ENCODE measurements around the gene FUT2. TPM values are rescaled to one million over a fixed set of nuclear protein-coding genes. Genes with fewer than 3 reads are reported as not detected.

Gene FUT2
- total RNA-seq, 1 donor from 2014 or later: 9.0 TPM

DNA sequence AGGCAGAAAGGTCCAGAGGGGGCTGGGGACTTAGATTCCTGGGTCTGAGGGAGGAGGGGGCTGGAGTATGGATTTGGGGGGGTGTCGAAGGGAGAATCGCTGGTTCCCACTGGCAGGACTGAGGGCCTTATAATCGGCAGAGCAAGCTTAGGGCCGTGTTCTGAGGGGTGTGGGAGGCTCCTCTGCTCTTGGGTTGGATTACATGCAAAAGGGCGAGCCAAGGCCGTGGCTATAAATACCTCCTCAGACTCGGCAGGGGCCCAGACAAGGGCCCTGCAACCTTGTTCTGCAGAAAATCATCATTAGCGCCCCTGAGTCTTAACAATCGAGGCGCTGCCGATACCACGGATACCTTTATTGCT is 24.5 kb downstream of the FUT2 start:
- peaks cover 4% of the 10 kb centered on the region for H3K36me3 Mint-ChIP-seq
- peaks cover 25% of the 10 kb centered on the region for H3K4me1 Mint-ChIP-seq (ENCODE audit: unreplicated experiment)
- H3K9me3 Mint-ChIP-seq: peaks cover 3% of the 10 kb centered on the region
- H3K27ac Mint-ChIP-seq: peak overlapping the region; percentile 98
- H3K4me3 Mint-ChIP-seq: peak overlapping the region; percentile 99
- H3K27me3 Mint-ChIP-seq: no peaks in the 10 kb centered on the region
- TF ChIP-seq, protein P1, sequence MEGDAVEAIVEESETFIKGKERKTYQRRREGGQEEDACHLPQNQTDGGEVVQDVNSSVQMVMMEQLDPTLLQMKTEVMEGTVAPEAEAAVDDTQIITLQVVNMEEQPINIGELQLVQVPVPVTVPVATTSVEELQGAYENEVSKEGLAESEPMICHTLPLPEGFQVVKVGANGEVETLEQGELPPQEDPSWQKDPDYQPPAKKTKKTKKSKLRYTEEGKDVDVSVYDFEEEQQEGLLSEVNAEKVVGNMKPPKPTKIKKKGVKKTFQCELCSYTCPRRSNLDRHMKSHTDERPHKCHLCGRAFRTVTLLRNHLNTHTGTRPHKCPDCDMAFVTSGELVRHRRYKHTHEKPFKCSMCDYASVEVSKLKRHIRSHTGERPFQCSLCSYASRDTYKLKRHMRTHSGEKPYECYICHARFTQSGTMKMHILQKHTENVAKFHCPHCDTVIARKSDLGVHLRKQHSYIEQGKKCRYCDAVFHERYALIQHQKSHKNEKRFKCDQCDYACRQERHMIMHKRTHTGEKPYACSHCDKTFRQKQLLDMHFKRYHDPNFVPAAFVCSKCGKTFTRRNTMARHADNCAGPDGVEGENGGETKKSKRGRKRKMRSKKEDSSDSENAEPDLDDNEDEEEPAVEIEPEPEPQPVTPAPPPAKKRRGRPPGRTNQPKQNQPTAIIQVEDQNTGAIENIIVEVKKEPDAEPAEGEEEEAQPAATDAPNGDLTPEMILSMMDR (conservative IDR thresholded peaks at IDR 0.05): no peak
- no peak for DNase-seq (ENCODE audit: extremely low spot score, unreplicated experiment)

DNA sequence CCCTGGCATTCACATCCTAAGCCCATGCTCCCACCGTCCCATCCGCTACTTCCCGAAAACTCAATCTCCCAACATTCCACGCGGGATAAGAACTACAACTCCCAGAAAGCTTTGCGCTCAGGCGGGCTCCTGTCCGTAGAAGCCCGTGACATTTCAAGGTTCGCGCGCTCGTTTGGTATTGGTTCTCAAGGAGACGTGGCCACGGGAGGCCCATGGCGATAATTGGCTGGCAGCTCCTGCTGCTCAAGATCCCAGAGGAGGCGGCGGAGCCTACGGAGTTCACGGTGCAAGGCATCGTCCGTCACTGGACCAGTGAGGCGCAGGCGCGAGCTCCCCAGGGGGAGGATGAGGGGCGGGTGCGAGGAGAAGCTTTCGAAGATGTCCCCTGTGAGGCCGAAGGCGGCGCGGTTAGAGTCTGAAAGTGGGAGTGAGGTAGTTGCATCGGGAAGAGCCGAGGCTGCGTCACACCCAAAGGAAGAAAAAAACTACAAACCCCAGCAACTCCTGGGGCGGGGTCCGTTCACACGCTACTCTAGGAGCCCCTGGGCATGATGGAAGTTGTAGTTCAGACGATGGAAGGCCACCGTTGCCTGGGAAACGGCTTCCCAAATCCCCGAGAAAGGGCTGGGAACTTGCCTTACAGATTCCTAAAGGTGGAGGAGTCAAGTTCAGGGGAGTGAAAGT is 25.0 kb downstream of the FUT2 start:
- Mint-ChIP-seq H3K4me3 (peak overlapping the region; percentile 99), H3K27me3 (no peaks in the 10 kb centered on the region), H3K9me3 (peaks cover 3% of the 10 kb centered on the region), H3K36me3 (peaks cover 6% of the 10 kb centered on the region), H3K4me1 (ENCODE audit: unreplicated experiment) (peaks cover 29% of the 10 kb centered on the region), H3K27ac (peak overlapping the region; percentile 98)
- TF ChIP-seq, protein P1 (conservative IDR thresholded peaks at IDR 0.05): no peak
- DNase-seq (ENCODE audit: extremely low spot score, unreplicated experiment): peak; percentile 95

DNA sequence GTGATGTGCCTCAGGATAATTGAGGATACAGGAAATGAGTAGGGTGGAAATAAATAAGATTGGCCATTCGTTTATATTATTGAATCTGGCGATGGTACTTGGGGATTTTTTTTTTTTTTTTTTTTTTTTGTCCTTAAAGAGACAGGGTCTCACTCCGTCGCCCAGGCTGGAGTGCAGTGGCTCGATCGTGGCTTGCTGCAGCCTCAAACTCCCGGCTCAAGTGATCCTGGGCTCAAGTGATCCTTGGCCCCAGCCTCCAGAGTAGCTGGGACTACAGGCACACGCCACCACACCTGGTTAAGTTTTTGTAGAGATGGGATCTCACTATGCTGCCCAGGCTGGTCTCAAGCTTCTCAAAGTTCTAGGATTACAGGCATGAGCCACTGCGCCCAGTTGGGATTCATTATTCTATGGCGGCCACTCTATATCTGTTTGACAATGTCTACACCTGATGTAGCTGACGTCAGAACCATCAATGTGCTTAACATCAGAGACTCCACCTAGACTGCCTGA is 26.5 kb downstream of the FUT2 start:
- peaks cover 24% of the 10 kb centered on the region for H3K4me1 Mint-ChIP-seq (ENCODE audit: unreplicated experiment)
- peak overlapping the region; percentile 31 for H3K27ac Mint-ChIP-seq
- peak overlapping the region; percentile 41 for H3K4me3 Mint-ChIP-seq
- H3K9me3 Mint-ChIP-seq: peaks cover 3% of the 10 kb centered on the region
- no peak for DNase-seq (ENCODE audit: extremely low spot score, unreplicated experiment)
- H3K36me3 Mint-ChIP-seq: peaks cover 9% of the 10 kb centered on the region
- no peaks in the 10 kb centered on the region for H3K27me3 Mint-ChIP-seq
- TF ChIP-seq, protein P1 (conservative IDR thresholded peaks at IDR 0.05): no peak

DNA sequence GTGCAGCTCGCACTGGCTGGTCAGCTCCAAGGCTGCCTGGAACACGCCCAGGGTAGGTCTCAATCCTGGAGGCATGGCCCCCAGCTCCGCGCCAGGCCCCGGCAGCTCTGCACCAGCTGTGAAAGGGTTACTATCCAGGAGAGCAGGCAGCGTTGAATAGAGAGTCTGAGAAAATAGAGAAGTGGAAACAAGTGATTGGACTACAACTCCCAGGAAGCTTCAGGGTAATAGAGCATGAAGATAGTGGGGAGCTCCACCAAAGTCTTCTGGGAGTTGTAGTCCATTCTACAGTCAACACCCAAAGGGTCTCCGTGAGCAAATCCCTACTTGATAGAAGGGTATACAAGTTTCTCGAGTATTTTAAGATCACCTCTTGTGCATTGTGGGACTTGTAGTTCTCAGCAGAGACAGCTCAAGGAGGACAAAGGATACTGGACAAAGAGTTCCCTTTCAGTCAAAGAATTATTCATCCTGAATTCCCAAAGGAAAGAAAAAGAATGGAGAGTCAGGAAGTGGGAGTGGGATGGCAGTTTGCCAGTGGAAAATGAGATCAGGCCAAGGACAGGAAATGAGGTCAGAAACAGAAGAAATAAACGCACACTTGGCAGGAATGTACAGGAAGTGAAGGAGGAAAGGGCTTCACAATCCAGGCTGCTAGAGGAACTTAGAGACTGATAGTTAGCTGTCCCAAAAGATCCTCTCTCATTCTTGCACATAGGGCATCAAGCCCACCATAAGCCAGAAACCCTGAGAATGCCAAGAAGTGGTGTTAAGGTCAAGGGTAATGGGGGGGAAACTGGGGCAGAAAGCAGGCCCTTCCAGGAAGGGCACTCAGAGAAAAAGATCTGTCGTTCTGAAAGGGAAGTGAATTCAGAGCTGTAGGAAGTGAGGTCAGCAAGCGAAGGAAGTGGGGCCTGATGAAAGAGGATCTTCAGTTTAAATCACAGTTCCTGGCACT is 29.3 kb downstream of the FUT2 start:
- TF ChIP-seq, protein P1 (conservative IDR thresholded peaks at IDR 0.05): no peak
- Mint-ChIP-seq H3K27ac (peak overlapping the region; percentile 55), H3K27me3 (no peaks in the 10 kb centered on the region), H3K9me3 (peaks cover 3% of the 10 kb centered on the region), H3K4me1 (ENCODE audit: unreplicated experiment) (peaks cover 18% of the 10 kb centered on the region), H3K36me3 (peaks cover 9% of the 10 kb centered on the region), H3K4me3 (peak overlapping the region; percentile 69)
- DNase-seq (ENCODE audit: extremely low spot score, unreplicated experiment): no peak

DNA sequence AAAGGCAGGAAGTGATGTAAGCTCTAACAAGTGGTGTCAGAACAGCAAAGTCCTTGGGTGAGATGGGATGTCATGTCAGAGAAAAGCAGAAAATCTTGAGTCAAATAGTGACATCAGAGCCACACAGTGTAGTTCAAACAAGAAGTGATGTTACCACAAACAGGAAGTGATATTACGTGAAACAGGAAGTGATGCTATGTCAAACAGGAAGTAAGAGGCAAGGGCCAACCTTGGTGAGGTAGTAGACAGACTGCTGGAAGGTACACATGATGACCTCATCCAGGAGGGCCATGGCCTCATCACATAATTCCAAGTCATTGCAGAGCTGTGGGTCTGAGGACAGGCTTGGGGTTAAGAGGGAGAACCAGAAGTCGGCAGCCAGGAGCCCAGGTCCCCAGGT is 30.8 kb downstream of the FUT2 start:
- H3K9me3 Mint-ChIP-seq: peaks cover 3% of the 10 kb centered on the region
- H3K4me3 Mint-ChIP-seq: no peak overlapping the region
- peaks cover 13% of the 10 kb centered on the region for H3K36me3 Mint-ChIP-seq
- H3K27me3 Mint-ChIP-seq: no peaks in the 10 kb centered on the region
- H3K4me1 Mint-ChIP-seq (ENCODE audit: unreplicated experiment): peaks cover 8% of the 10 kb centered on the region
- DNase-seq (ENCODE audit: extremely low spot score, unreplicated experiment): no peak
- TF ChIP-seq, protein P1 (conservative IDR thresholded peaks at IDR 0.05): no peak
- no peak overlapping the region for H3K27ac Mint-ChIP-seq
